OCI-LY7 (cell line): ENCODE measurements around the gene KCNJ9.

Source experiments
- EZH2phosphoT487 ChIP-seq: fragments of 200-600 bp; sonication (generic); IDR thresholded peaks from 2 replicates; pipeline ENCODE4 v1.6.1; 2018; ENCODE audit warnings: low read depth, borderline replicate concordance, mild to moderate bottlenecking, mixed run types, antibody characterized with exemption, low read length, moderate library complexity, mixed read lengths
- TF ChIP-seq, protein P1 (sequence below): fragments of 200-600 bp; sonication (generic); conservative IDR thresholded peaks from 2 replicates; pipeline ENCODE4 v1.5.1; 2014; ENCODE audit warnings: mild to moderate bottlenecking, antibody characterized with exemption, low read length, moderate library complexity, mixed read lengths

DNA sequence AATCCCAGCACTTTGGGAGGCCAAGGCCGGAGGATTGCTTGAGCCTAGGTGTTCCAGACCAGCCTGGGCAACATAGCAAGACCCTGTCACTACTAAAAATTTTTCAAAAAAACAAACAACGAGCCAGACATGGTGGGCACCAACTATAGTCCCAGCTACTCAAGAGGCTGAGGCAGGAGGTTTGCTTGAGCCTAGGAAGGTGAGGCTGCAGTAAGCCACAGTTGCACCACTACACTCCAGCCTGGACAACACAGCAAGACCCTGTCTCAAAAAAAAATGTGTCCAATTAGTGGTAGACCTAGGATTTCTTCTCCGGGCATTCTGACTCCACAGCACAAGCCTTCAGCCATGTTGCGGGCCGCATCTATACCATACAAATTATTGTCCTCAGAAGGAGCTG is 23.8 kb downstream of the KCNJ9 start:
- TF ChIP-seq, protein P1, sequence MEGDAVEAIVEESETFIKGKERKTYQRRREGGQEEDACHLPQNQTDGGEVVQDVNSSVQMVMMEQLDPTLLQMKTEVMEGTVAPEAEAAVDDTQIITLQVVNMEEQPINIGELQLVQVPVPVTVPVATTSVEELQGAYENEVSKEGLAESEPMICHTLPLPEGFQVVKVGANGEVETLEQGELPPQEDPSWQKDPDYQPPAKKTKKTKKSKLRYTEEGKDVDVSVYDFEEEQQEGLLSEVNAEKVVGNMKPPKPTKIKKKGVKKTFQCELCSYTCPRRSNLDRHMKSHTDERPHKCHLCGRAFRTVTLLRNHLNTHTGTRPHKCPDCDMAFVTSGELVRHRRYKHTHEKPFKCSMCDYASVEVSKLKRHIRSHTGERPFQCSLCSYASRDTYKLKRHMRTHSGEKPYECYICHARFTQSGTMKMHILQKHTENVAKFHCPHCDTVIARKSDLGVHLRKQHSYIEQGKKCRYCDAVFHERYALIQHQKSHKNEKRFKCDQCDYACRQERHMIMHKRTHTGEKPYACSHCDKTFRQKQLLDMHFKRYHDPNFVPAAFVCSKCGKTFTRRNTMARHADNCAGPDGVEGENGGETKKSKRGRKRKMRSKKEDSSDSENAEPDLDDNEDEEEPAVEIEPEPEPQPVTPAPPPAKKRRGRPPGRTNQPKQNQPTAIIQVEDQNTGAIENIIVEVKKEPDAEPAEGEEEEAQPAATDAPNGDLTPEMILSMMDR, result no peak
- TF ChIP-seq EZH2phosphoT487, result no peak
